PC-9 (cell line): Measurements from ENCODE around the gene SHC2. TPM values are rescaled to one million over a fixed set of nuclear protein-coding genes. Genes with fewer than 3 reads are reported as not detected.

Source experiments
- BruUV-seq: library from RNA; stranded (reverse); fragments of 400-500 nt; replicated peaks from 2 replicates; lab custom pipeline; 2021; lab: Mats Ljungman, UMichigan
- CTCF ChIA-PET: fragments of 300-600 bp; sonication (Branson Sonifier 250); formaldehyde crosslinking; loops from one replicate; lab custom pipeline; 2022; ENCODE audit warnings: antibody characterized with exemption; lab: Charles Lee
- POLR2A ChIA-PET: fragments of 300-600 bp; sonication (Branson Sonifier 250); formaldehyde crosslinking; loops from one replicate; lab custom pipeline; 2022; ENCODE audit warnings: antibody characterized with exemption; ENCODE audit not compliant: unreplicated experiment; lab: Charles Lee
- DNase-seq, 2 experiments: peaks; one replicate each; pipeline versions ENCODE4 v3.0.0 to v3.0.0-alpha.2; 2015 to 2022; ENCODE audit warnings: mixed read lengths in 1 of 2
- H2AFZ ChIP-seq: fragments of 200-600 bp; sonication (generic); 2 replicates; pipeline ENCODE4 v1.8.1; 2017; ENCODE audit warnings: antibody characterized with exemption
- H3F3A ChIP-seq: fragments of 200-600 bp; sonication (generic); 2 replicates; pipeline ENCODE4 v1.8.1; 2017; ENCODE audit warnings: antibody characterized with exemption, mild to moderate bottlenecking, low read depth; ENCODE audit not compliant: insufficient read depth
- H3K27ac ChIP-seq: fragments of 200-600 bp; sonication (generic); 2 replicates; pipeline ENCODE4 v1.6.1; 2016; ENCODE audit warnings: mixed run types
- H3K27me3 ChIP-seq: fragments of 200-600 bp; sonication (generic); 2 replicates; pipeline ENCODE4 v1.6.1; 2016; ENCODE audit warnings: low read depth, mixed run types; ENCODE audit not compliant: insufficient read depth
- H3K36me3 ChIP-seq: fragments of 200-600 bp; sonication (generic); 2 replicates; pipeline ENCODE4 v1.6.1; 2016; ENCODE audit warnings: low read depth, mixed run types
- H3K4me1 ChIP-seq: fragments of 200-600 bp; sonication (generic); replicated peaks from 2 replicates; pipeline ENCODE4 v1.6.1; 2016; ENCODE audit warnings: mixed run types; ENCODE audit not compliant: insufficient read depth
- H3K4me2 ChIP-seq: fragments of 200-600 bp; sonication (generic); 2 replicates; pipeline ENCODE4 v1.6.1; 2017; ENCODE audit warnings: mixed run types
- H3K4me3 ChIP-seq: fragments of 200-600 bp; sonication (generic); 2 replicates; pipeline ENCODE4 v1.6.1; 2016; ENCODE audit warnings: mixed run types
- H3K79me2 ChIP-seq: fragments of 200-600 bp; sonication (generic); 2 replicates; pipeline ENCODE4 v1.6.1; 2017; ENCODE audit warnings: low read depth, mixed run types
- H3K9me2 ChIP-seq: fragments of 200-600 bp; sonication (generic); 2 replicates; pipeline ENCODE4 v1.8.1; 2017; ENCODE audit warnings: mild to moderate bottlenecking; ENCODE audit not compliant: insufficient read depth
- H3K9me3 ChIP-seq: fragments of 200-600 bp; sonication (generic); 2 replicates; pipeline ENCODE4 v1.8.1; 2016; ENCODE audit warnings: low read depth; ENCODE audit not compliant: insufficient read depth
- H4K20me1 ChIP-seq: fragments of 200-600 bp; sonication (generic); 2 replicates; pipeline ENCODE4 v1.8.1; 2017; ENCODE audit not compliant: insufficient read depth
- EZH2 ChIP-seq: fragments of 200-600 bp; sonication (generic); IDR thresholded peaks from 2 replicates; pipeline ENCODE4 v1.8.0; 2017; ENCODE audit warnings: antibody characterized with exemption, low read depth
- intact Hi-C: fragments of 100-400 bp; cut with micrococcal nuclease; formaldehyde crosslinking; loops from one replicate; pipeline ENCODE4 v1.10.0; 2022; ENCODE audit not compliant: unreplicated experiment
- total RNA-seq: library from RNA; stranded (reverse); gene quantifications from 2 replicates; pipeline ENCODE4 v1.2.3, GENCODE V29; 2021
- TF ChIP-seq, protein P1 (sequence below): fragments of 200-600 bp; sonication (generic); conservative IDR thresholded peaks from 2 replicates; pipeline ENCODE4 v1.6.1; 2017; ENCODE audit warnings: mixed run types, antibody characterized with exemption, mild to moderate bottlenecking, moderate library complexity

SHC2 gene
- total RNA-seq, 1 experiment from 2014 or later = 0.70 TPM

DNA sequence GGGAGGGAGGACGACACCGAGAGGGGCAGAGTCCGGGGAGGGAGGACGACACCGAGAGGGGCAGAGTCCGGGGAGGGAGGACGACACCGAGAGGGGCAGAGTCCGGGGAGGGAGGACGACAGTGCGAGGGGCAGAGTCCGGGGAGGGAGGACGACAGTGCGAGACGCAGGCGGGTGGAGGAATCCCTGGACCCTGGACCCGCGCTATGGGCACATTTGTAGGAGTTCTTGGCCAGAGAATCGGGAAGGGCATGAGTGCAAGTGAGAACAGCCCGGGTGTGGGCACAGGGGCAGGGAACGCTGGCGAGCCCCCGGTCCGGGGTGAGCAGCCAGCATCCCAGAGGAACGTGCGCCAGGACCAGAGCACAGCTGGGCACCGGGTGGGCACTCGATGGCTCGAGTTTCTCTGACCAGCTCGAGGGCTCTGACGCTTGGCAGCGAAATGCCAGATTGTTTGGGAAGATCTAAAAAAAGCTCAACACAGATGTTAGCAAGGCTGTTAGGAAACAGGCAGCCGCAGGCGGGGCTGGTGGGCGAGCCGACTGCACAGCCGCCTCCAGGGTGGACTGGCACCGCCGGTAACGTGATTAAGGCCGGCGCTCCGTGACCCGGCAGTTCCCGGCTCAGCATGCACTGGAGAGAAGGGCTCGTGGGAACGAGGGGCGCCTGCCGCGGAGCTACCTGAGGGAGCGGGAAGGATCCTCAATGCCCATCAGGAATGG is 33.9 kb downstream of the SHC2 start:
- Histone ChIP-seq H3K4me1 (no peaks in the 10 kb centered on the region), H3K79me2 (no peaks in the 10 kb centered on the region), H2AFZ (no peak overlapping the region), H3K27ac (no peak overlapping the region), H3K4me3 (no peak overlapping the region), H3K27me3 (peaks cover 38% of the 10 kb centered on the region), H4K20me1 (no peaks in the 10 kb centered on the region), H3F3A (no peaks in the 10 kb centered on the region), H3K36me3 (no peaks in the 10 kb centered on the region), H3K4me2 (no peak overlapping the region), H3K9me3 (no peaks in the 10 kb centered on the region), H3K9me2 (no peaks in the 10 kb centered on the region)
- intact Hi-C loops = no loop called here
- ChIA-PET CTCF (no interaction called here), POLR2A (no interaction called here)
- BruUV-seq = no TSS peak
- TF ChIP-seq, protein P1, sequence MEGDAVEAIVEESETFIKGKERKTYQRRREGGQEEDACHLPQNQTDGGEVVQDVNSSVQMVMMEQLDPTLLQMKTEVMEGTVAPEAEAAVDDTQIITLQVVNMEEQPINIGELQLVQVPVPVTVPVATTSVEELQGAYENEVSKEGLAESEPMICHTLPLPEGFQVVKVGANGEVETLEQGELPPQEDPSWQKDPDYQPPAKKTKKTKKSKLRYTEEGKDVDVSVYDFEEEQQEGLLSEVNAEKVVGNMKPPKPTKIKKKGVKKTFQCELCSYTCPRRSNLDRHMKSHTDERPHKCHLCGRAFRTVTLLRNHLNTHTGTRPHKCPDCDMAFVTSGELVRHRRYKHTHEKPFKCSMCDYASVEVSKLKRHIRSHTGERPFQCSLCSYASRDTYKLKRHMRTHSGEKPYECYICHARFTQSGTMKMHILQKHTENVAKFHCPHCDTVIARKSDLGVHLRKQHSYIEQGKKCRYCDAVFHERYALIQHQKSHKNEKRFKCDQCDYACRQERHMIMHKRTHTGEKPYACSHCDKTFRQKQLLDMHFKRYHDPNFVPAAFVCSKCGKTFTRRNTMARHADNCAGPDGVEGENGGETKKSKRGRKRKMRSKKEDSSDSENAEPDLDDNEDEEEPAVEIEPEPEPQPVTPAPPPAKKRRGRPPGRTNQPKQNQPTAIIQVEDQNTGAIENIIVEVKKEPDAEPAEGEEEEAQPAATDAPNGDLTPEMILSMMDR = no peak
- TF ChIP-seq EZH2 = no peak
- no peak for DNase-seq

DNA sequence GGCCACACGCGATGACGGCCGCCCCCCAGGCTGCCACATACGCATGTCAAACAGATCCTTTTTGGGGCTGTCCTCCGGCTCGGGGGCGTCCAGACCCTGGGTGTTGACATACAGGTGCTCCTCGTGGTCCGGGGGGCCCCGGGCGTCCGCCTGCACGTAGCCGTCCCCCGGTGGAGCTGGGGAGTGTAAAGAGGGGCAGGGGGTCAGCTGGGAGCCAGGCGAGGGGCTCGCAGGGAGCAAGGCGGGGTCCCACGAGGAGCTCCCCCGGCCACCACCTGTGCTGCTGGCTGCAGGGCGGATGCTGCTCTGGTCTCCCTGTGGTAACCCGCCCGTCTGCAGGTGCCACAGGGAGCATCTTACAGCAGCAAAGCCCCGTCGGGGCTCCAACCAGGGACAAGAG is 35.8 kb downstream of the SHC2 start:
- ChIA-PET CTCF (no interaction called here), POLR2A (no interaction called here)
- Histone ChIP-seq H3F3A (no peaks in the 10 kb centered on the region), H3K4me3 (no peak overlapping the region), H4K20me1 (no peaks in the 10 kb centered on the region), H3K4me2 (no peak overlapping the region), H3K36me3 (no peaks in the 10 kb centered on the region), H3K9me2 (no peaks in the 10 kb centered on the region), H3K79me2 (no peaks in the 10 kb centered on the region), H3K27ac (no peak overlapping the region), H2AFZ (no peak overlapping the region), H3K4me1 (no peaks in the 10 kb centered on the region), H3K9me3 (no peaks in the 10 kb centered on the region), H3K27me3 (peaks cover 55% of the 10 kb centered on the region)
- TF ChIP-seq EZH2 = no peak
- TF ChIP-seq, protein P1 = no peak
- DNase-seq = no peak
- BruUV-seq = no TSS peak
- intact Hi-C loops = no loop called here

DNA sequence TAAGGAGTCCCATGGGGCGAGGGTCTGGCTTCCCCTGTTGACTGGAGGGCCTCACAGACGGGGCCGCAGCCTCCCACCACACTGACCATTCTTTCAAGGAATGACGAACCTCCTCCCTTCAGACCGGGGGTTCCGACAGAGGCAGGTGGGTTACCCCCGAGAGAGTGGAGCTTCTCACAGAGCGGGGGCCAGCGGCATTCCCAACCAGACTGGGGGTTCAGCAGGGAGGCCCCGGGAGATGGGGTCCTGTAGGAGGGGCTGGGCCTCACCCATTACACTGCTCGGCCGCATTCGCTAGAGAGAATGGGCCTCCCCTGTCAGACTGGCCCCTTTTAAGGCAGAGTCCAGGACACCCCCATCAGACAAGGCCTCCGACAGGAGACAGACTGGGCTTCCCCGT is 36.3 kb downstream of the SHC2 start:
- Histone ChIP-seq H3K4me3 (no peak overlapping the region), H3K36me3 (no peaks in the 10 kb centered on the region), H2AFZ (no peak overlapping the region), H3F3A (no peaks in the 10 kb centered on the region), H3K9me2 (no peaks in the 10 kb centered on the region), H3K27me3 (peaks cover 60% of the 10 kb centered on the region), H3K79me2 (no peaks in the 10 kb centered on the region), H3K9me3 (no peaks in the 10 kb centered on the region), H3K4me2 (no peak overlapping the region), H4K20me1 (no peaks in the 10 kb centered on the region), H3K4me1 (no peaks in the 10 kb centered on the region), H3K27ac (no peak overlapping the region)
- POLR2A ChIA-PET = no interaction called here
- BruUV-seq = no TSS peak
- DNase-seq = no peak
- TF ChIP-seq, protein P1 = no peak
- TF ChIP-seq EZH2 = no peak
- intact Hi-C loops = no loop called here
- CTCF ChIA-PET = no interaction called here
